OCI-LY1 (cell line): ENCODE measurements around the gene PRPF4.

Source experiments
- CTCF ChIP-seq: fragments of 200-600 bp; sonication (generic), shearing (Covaris generic); IDR thresholded peaks from 2 replicates; pipeline ENCODE4 v1.5.1; 2017; ENCODE audit warnings: mild to moderate bottlenecking, antibody characterized with exemption, low read length, moderate library complexity, mixed read lengths
- EZH2 ChIP-seq: fragments of 200-600 bp; sonication (generic), shearing (Covaris generic); IDR thresholded peaks from 2 replicates; pipeline ENCODE4 v1.8.0; 2017; ENCODE audit warnings: borderline replicate concordance, mixed run types, mild to moderate bottlenecking, antibody characterized with exemption, low read length, moderate library complexity, mixed read lengths

- TF ChIP-seq CTCF: no peak
- no peak for TF ChIP-seq EZH2
Measured at GRCh38 chr9:113313261-113313660, 37.8 kb downstream of the PRPF4 start.
